OCI-LY1 (cell line): ENCODE measurements around the gene ANKRD13C.

ENCODE experiments used
- H2AFZ ChIP-seq: fragments of 200-600 bp; sonication (generic), shearing (Covaris generic); 2 replicates; pipeline ENCODE4 v1.6.0; 2014; ENCODE audit warnings: antibody characterized with exemption, mild to moderate bottlenecking, low read length
- H3F3A ChIP-seq: fragments of 200-600 bp; sonication (generic), shearing (Covaris generic); 2 replicates; pipeline ENCODE4 v1.6.0; 2014; ENCODE audit warnings: mild to moderate bottlenecking, antibody characterized with exemption, low read length, moderate library complexity; ENCODE audit not compliant: insufficient read depth
- H3K27ac ChIP-seq: fragments of 200-600 bp; sonication (generic); 2 replicates; pipeline ENCODE4 v1.5.1; 2014; ENCODE audit warnings: low read length, mixed run types, mild to moderate bottlenecking, low read depth; ENCODE audit not compliant: poor library complexity, severe bottlenecking
- H3K27me3 ChIP-seq: fragments of 200-600 bp; sonication (generic); 2 replicates; pipeline ENCODE4 v1.6.0; 2014; ENCODE audit warnings: antibody characterized with exemption, mild to moderate bottlenecking, low read length, moderate library complexity; ENCODE audit not compliant: insufficient read depth
- H3K36me3 ChIP-seq: fragments of 200-600 bp; sonication (generic); 2 replicates; pipeline ENCODE4 v1.6.1; 2014; ENCODE audit warnings: mild to moderate bottlenecking, antibody characterized with exemption, low read length, moderate library complexity, mixed read lengths; ENCODE audit not compliant: insufficient read depth
- H3K4me1 ChIP-seq: fragments of 200-600 bp; sonication (generic); 2 replicates; pipeline ENCODE4 v1.5.1; 2014; ENCODE audit warnings: mild to moderate bottlenecking, low read length, moderate library complexity; ENCODE audit not compliant: insufficient read depth, severe bottlenecking
- H3K4me2 ChIP-seq: fragments of 200-600 bp; sonication (generic), shearing (Covaris generic); 2 replicates; pipeline ENCODE4 v1.6.1; 2014; ENCODE audit warnings: low read length
- H3K4me3 ChIP-seq: fragments of 200-600 bp; sonication (generic); 2 replicates; pipeline ENCODE4 v1.5.1; 2014; ENCODE audit warnings: low read length, low read depth, mild to moderate bottlenecking, mixed read lengths; ENCODE audit not compliant: poor library complexity, severe bottlenecking
- H3K79me2 ChIP-seq: fragments of 200-600 bp; shearing (Covaris generic); 2 replicates; pipeline ENCODE4 v1.6.1; 2016; ENCODE audit warnings: mixed run types, low read length, mixed read lengths; ENCODE audit not compliant: insufficient read depth
- H3K9ac ChIP-seq: fragments of 200-600 bp; sonication (generic), shearing (Covaris generic); 2 replicates; pipeline ENCODE4 v1.6.1; 2014; ENCODE audit warnings: mild to moderate bottlenecking, low read length, mixed read lengths
- H3K9me2 ChIP-seq: fragments of 200-600 bp; sonication (generic), shearing (Covaris generic); 2 replicates; pipeline ENCODE4 v1.6.1; 2014; ENCODE audit warnings: low read depth, mild to moderate bottlenecking, low read length, mixed read lengths
- H3K9me3 ChIP-seq: fragments of 200-600 bp; shearing (Covaris generic); 2 replicates; pipeline ENCODE4 v1.6.1; 2014; ENCODE audit warnings: low read length, mixed read lengths
- H4K20me1 ChIP-seq: fragments of 200-600 bp; sonication (generic), shearing (Covaris generic); 2 replicates; pipeline ENCODE4 v1.6.0; 2016; ENCODE audit warnings: mild to moderate bottlenecking, low read length; ENCODE audit not compliant: insufficient read depth
- EZH2 ChIP-seq: fragments of 200-600 bp; sonication (generic), shearing (Covaris generic); IDR thresholded peaks from 2 replicates; pipeline ENCODE4 v1.8.0; 2017; ENCODE audit warnings: borderline replicate concordance, mixed run types, mild to moderate bottlenecking, antibody characterized with exemption, low read length, moderate library complexity, mixed read lengths
- TF ChIP-seq, protein P1 (sequence below): fragments of 200-600 bp; sonication (generic), shearing (Covaris generic); IDR thresholded peaks from 2 replicates; pipeline ENCODE4 v1.5.1; 2017; ENCODE audit warnings: mild to moderate bottlenecking, antibody characterized with exemption, low read length, moderate library complexity, mixed read lengths

ANKRD13C gene

DNA sequence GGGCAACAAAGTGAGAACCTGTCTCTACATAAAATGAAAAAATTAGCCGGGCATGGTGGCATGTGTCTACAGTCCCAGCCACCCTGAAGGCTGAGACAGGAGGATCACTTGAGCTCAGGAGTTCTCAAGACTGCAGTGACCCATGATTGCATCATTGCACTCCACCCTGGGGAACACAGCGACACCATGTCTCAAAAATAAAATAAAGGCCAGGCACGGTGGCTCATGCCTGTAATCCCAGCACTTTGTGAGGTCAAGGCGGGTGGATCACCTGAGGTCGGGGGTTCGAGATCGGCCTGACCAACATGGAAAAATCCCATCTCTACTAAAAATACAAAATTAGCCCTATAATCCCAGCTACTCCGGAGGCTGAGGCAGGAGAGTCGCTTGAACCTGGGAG, 20.1 kb downstream of the ANKRD13C start:
- Histone ChIP-seq H3K9me3 (no peaks in the 10 kb centered on the region), H3K27ac (no peak overlapping the region), H3K27me3 (no peaks in the 10 kb centered on the region), H3F3A (no peaks in the 10 kb centered on the region), H3K9ac (no peak overlapping the region), H3K36me3 (peaks cover 23% of the 10 kb centered on the region), H3K4me1 (no peaks in the 10 kb centered on the region), H2AFZ (no peak overlapping the region), H4K20me1 (no peaks in the 10 kb centered on the region), H3K4me2 (no peak overlapping the region), H3K4me3 (no peak overlapping the region), H3K9me2 (no peaks in the 10 kb centered on the region), H3K79me2 (peaks cover 17% of the 10 kb centered on the region)
- TF ChIP-seq, protein P1, sequence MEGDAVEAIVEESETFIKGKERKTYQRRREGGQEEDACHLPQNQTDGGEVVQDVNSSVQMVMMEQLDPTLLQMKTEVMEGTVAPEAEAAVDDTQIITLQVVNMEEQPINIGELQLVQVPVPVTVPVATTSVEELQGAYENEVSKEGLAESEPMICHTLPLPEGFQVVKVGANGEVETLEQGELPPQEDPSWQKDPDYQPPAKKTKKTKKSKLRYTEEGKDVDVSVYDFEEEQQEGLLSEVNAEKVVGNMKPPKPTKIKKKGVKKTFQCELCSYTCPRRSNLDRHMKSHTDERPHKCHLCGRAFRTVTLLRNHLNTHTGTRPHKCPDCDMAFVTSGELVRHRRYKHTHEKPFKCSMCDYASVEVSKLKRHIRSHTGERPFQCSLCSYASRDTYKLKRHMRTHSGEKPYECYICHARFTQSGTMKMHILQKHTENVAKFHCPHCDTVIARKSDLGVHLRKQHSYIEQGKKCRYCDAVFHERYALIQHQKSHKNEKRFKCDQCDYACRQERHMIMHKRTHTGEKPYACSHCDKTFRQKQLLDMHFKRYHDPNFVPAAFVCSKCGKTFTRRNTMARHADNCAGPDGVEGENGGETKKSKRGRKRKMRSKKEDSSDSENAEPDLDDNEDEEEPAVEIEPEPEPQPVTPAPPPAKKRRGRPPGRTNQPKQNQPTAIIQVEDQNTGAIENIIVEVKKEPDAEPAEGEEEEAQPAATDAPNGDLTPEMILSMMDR: no peak

GRCh38 chr1:70333245-70333644, 21.3 kb downstream of the ANKRD13C start:
- Histone ChIP-seq H3K9ac (no peak overlapping the region), H3K9me3 (no peaks in the 10 kb centered on the region), H3K79me2 (peaks cover 13% of the 10 kb centered on the region), H3K4me1 (no peaks in the 10 kb centered on the region), H3K27ac (no peak overlapping the region), H3K27me3 (no peaks in the 10 kb centered on the region), H3K9me2 (no peaks in the 10 kb centered on the region), H3K4me3 (no peak overlapping the region), H4K20me1 (no peaks in the 10 kb centered on the region), H3K36me3 (peaks cover 26% of the 10 kb centered on the region), H3F3A (no peaks in the 10 kb centered on the region), H2AFZ (no peak overlapping the region), H3K4me2 (no peak overlapping the region)
- TF ChIP-seq EZH2: no peak
- TF ChIP-seq, protein P1: no peak

- Histone ChIP-seq H3K9me3 (no peaks in the 10 kb centered on the region), H3K4me2 (no peak overlapping the region), H3K9me2 (no peaks in the 10 kb centered on the region), H3K79me2 (peaks cover 21% of the 10 kb centered on the region), H3K27me3 (no peaks in the 10 kb centered on the region), H3K4me1 (no peaks in the 10 kb centered on the region), H2AFZ (no peak overlapping the region), H3K4me3 (no peak overlapping the region), H3K9ac (no peak overlapping the region), H3F3A (no peaks in the 10 kb centered on the region), H3K36me3 (peaks cover 32% of the 10 kb centered on the region), H3K27ac (no peak overlapping the region), H4K20me1 (no peaks in the 10 kb centered on the region)
- TF ChIP-seq, protein P1: no peak
- TF ChIP-seq EZH2: no peak
These were observed 22.6 kb downstream of the ANKRD13C start for GRCh38 chr1:70331962-70332361.
